ENCODE results near the gene NASP. TPM values are rescaled to one million over a fixed set of nuclear protein-coding genes. Genes with fewer than 3 reads are reported as not detected.

The NASP gene
- total and polyA plus RNA-seq, 2 of the 13 experiments (the other 11 are each of a cell fraction or from before 2014, with no cell fraction given), result 132 to 256 TPM

DNA sequence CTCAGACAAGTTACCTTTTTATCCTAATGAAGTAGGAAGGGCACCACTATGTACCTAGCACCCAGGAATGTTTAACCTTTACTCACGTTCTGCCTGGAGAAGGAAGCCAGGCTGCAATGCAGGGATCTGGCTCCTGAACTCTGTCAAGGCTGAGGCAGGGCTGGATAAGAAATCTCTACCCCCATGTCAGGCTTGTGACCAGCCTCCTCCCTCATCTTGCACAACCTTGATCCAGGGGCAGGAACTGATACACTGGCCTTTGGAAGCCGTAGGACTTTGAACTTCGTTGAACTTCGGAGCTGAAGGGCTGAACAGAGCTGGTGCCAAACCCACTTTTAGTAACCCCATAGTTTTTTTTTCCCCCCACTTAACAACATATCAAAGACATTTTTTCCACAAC lies 41.2 kb upstream of the NASP start (continued):
- no peak for TF ChIP-seq JARID2 (CRISPR knock-in tag; IDR thresholded peaks at IDR 0.05; ENCODE audit: insufficient replicate concordance)
- TF ChIP-seq MZF1 (CRISPR knock-in tag; IDR thresholded peaks at IDR 0.05; ENCODE audit: borderline replicate concordance), result no peak
- TF ChIP-seq GPBP1L1 (CRISPR knock-in tag; IDR thresholded peaks at IDR 0.05), result no peak
- TF ChIP-seq, protein P1, sequence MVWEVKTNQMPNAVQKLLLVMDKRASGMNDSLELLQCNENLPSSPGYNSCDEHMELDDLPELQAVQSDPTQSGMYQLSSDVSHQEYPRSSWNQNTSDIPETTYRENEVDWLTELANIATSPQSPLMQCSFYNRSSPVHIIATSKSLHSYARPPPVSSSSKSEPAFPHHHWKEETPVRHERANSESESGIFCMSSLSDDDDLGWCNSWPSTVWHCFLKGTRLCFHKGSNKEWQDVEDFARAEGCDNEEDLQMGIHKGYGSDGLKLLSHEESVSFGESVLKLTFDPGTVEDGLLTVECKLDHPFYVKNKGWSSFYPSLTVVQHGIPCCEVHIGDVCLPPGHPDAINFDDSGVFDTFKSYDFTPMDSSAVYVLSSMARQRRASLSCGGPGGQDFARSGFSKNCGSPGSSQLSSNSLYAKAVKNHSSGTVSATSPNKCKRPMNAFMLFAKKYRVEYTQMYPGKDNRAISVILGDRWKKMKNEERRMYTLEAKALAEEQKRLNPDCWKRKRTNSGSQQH (CRISPR knock-in tag; IDR thresholded peaks at IDR 0.05; ENCODE audit: low read depth), result no peak
- TF ChIP-seq, protein P2, sequence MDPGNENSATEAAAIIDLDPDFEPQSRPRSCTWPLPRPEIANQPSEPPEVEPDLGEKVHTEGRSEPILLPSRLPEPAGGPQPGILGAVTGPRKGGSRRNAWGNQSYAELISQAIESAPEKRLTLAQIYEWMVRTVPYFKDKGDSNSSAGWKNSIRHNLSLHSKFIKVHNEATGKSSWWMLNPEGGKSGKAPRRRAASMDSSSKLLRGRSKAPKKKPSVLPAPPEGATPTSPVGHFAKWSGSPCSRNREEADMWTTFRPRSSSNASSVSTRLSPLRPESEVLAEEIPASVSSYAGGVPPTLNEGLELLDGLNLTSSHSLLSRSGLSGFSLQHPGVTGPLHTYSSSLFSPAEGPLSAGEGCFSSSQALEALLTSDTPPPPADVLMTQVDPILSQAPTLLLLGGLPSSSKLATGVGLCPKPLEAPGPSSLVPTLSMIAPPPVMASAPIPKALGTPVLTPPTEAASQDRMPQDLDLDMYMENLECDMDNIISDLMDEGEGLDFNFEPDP (CRISPR knock-in tag; conservative IDR thresholded peaks at IDR 0.05), result no peak
- TF ChIP-seq, protein P3, sequence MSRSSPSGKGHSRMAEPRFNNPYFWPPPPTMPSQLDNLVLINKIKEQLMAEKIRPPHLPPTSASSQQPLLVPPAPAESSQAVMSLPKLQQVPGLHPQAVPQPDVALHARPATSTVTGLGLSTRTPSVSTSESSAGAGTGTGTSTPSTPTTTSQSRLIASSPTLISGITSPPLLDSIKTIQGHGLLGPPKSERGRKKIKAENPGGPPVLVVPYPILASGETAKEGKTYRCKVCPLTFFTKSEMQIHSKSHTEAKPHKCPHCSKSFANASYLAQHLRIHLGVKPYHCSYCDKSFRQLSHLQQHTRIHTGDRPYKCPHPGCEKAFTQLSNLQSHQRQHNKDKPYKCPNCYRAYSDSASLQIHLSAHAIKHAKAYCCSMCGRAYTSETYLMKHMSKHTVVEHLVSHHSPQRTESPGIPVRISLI (CRISPR knock-in tag; IDR thresholded peaks at IDR 0.05; ENCODE audit: borderline replicate concordance), result peak; percentile 55; the same call in 1 of the 2 replicates
- TF ChIP-seq GABPA (IDR thresholded peaks at IDR 0.05; ENCODE audit: low read depth, low read length), result no peak
- peak; percentile 44; the same call in 1 of the 2 replicates for TF ChIP-seq GABPA (CRISPR knock-in tag; IDR thresholded peaks at IDR 0.05; ENCODE audit: low read depth)
- no peak for TF ChIP-seq ZNF274 (CRISPR knock-in tag; IDR thresholded peaks at IDR 0.05)
- no peak for TF ChIP-seq RBAK (CRISPR knock-in tag; IDR thresholded peaks at IDR 0.05)
- peak; percentile 73 for TF ChIP-seq MED1 (CRISPR knock-in tag; IDR thresholded peaks at IDR 0.05)
- no peak for TF ChIP-seq DNMT1 (CRISPR knock-in tag; IDR thresholded peaks at IDR 0.05)
- TF ChIP-seq ZNF484 (CRISPR knock-in tag; IDR thresholded peaks at IDR 0.05; ENCODE audit: borderline replicate concordance, low read depth), result no peak
- TF ChIP-seq, protein P4, sequence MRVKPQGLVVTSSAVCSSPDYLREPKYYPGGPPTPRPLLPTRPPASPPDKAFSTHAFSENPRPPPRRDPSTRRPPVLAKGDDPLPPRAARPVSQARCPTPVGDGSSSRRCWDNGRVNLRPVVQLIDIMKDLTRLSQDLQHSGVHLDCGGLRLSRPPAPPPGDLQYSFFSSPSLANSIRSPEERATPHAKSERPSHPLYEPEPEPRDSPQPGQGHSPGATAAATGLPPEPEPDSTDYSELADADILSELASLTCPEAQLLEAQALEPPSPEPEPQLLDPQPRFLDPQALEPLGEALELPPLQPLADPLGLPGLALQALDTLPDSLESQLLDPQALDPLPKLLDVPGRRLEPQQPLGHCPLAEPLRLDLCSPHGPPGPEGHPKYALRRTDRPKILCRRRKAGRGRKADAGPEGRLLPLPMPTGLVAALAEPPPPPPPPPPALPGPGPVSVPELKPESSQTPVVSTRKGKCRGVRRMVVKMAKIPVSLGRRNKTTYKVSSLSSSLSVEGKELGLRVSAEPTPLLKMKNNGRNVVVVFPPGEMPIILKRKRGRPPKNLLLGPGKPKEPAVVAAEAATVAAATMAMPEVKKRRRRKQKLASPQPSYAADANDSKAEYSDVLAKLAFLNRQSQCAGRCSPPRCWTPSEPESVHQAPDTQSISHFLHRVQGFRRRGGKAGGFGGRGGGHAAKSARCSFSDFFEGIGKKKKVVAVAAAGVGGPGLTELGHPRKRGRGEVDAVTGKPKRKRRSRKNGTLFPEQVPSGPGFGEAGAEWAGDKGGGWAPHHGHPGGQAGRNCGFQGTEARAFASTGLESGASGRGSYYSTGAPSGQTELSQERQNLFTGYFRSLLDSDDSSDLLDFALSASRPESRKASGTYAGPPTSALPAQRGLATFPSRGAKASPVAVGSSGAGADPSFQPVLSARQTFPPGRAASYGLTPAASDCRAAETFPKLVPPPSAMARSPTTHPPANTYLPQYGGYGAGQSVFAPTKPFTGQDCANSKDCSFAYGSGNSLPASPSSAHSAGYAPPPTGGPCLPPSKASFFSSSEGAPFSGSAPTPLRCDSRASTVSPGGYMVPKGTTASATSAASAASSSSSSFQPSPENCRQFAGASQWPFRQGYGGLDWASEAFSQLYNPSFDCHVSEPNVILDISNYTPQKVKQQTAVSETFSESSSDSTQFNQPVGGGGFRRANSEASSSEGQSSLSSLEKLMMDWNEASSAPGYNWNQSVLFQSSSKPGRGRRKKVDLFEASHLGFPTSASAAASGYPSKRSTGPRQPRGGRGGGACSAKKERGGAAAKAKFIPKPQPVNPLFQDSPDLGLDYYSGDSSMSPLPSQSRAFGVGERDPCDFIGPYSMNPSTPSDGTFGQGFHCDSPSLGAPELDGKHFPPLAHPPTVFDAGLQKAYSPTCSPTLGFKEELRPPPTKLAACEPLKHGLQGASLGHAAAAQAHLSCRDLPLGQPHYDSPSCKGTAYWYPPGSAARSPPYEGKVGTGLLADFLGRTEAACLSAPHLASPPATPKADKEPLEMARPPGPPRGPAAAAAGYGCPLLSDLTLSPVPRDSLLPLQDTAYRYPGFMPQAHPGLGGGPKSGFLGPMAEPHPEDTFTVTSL (CRISPR knock-in tag; IDR thresholded peaks at IDR 0.05; ENCODE audit: borderline replicate concordance), result peak; percentile 71
- TF ChIP-seq PHF8 (CRISPR knock-in tag; IDR thresholded peaks at IDR 0.05), result 0 out of 2 replicates have a peak, but pooled peaks have one; percentile 26
- TF ChIP-seq ZNF235 (CRISPR knock-in tag; IDR thresholded peaks at IDR 0.05; ENCODE audit: borderline replicate concordance), result no peak
- TF ChIP-seq ZBTB2 (CRISPR knock-in tag; IDR thresholded peaks at IDR 0.05; ENCODE audit: low read depth), result no peak
- TF ChIP-seq NR2C2 (CRISPR knock-in tag; IDR thresholded peaks at IDR 0.05; ENCODE audit: borderline replicate concordance), result peak; percentile 60

Measured in HepG2 (cell line).